Erythroblast (primary cell): ENCODE data around the gene SNX11.

Source experiments
- DNase-seq, 2 experiments: peaks; one replicate each; lab custom pipeline; 2025; lab: John Stamatoyannopoulos, UW
- GATA1 ChIP-seq: IDR thresholded peaks from 2 replicates; pipeline ENCODE4 v1.6.1; 2011; ENCODE audit warnings: low read depth, mild to moderate bottlenecking, control low read depth, low read length, moderate library complexity
- POLR2A ChIP-seq: IDR thresholded peaks from 2 replicates; pipeline ENCODE4 v1.6.1; 2011; ENCODE audit warnings: mild to moderate bottlenecking, low read length

SNX11 gene

GRCh38 chr17:48152289-48152688 lies 44.7 kb downstream of the SNX11 start:
- TF ChIP-seq GATA1 (no peak), POLR2A (no peak)
- no peak for DNase-seq

GRCh38 chr17:48153691-48154358 lies 46.3 kb downstream of the SNX11 start:
- DNase-seq, result peak; percentile 52 to 57
- TF ChIP-seq GATA1, result no peak
- TF ChIP-seq POLR2A, result no peak

- no peak for DNase-seq
These were observed 48.5 kb downstream of the SNX11 start for GRCh38 chr17:48155889-48156611.

GRCh38 chr17:48159232-48159631 lies 51.7 kb downstream of the SNX11 start:
- TF ChIP-seq GATA1, result no peak
- TF ChIP-seq POLR2A, result no peak
- DNase-seq, result no peak

More at GRCh38 chr17:48155889-48156611, 48.5 kb downstream of the SNX11 start:
- no peak for TF ChIP-seq POLR2A
- TF ChIP-seq GATA1, result no peak

GRCh38 chr17:48160177-48161081 lies 52.9 kb downstream of the SNX11 start:
- no peak for TF ChIP-seq POLR2A
- TF ChIP-seq GATA1, result no peak
- no peak for DNase-seq

- DNase-seq, result no peak
- TF ChIP-seq POLR2A, result no peak
These were observed 53.8 kb downstream of the SNX11 start for GRCh38 chr17:48161127-48161905.

- no peak for DNase-seq
- TF ChIP-seq GATA1, result no peak
- TF ChIP-seq POLR2A, result no peak
These were observed 54.9 kb downstream of the SNX11 start for GRCh38 chr17:48162306-48162934.

GRCh38 chr17:48162946-48163506 lies 55.5 kb downstream of the SNX11 start:
- DNase-seq, result no peak
- TF ChIP-seq GATA1 (no peak), POLR2A (no peak)

GRCh38 chr17:48163809-48164208 lies 56.2 kb downstream of the SNX11 start:
- no peak for DNase-seq
- TF ChIP-seq GATA1, result no peak
- TF ChIP-seq POLR2A, result no peak

- DNase-seq, result no peak
- TF ChIP-seq POLR2A (no peak), GATA1 (no peak)
These were observed 62.4 kb downstream of the SNX11 start for GRCh38 chr17:48169926-48170325.
